ENCODE results near the gene OR10V1. TPM values are rescaled to one million over a fixed set of nuclear protein-coding genes. Genes with fewer than 3 reads are reported as not detected.

The OR10V1 gene
- total and polyA plus RNA-seq, 9 of the 15 experiments (the other 6 are each of a cell fraction or from before 2014, with no cell fraction given) = not detected

DNA sequence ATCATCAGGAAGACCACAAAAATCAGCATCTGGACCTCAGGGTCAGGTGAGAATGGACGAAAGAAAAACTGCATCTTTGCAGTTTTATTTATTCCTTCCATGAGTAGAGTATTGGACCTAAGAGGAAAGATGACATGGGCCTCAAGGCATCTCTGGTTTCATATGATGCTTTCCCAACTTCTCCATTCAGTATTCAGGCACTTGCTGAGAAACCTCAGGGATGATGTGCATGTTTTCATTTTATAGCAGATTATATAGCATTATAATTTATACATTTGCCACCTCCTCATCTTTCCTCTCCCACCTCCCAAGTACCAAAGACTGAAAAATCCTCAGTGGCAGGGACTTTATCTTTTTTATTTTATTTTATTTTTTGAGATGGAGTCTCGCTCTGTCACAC, at the start of gene OR10V1 (continued):
- no peak for TF ChIP-seq SMAD2 (IDR thresholded peaks at IDR 0.05; ENCODE audit: low read depth, low read length)
- no peak for TF ChIP-seq EGR1 (conservative IDR thresholded peaks at IDR 0.05)
- TF ChIP-seq, protein P1, sequence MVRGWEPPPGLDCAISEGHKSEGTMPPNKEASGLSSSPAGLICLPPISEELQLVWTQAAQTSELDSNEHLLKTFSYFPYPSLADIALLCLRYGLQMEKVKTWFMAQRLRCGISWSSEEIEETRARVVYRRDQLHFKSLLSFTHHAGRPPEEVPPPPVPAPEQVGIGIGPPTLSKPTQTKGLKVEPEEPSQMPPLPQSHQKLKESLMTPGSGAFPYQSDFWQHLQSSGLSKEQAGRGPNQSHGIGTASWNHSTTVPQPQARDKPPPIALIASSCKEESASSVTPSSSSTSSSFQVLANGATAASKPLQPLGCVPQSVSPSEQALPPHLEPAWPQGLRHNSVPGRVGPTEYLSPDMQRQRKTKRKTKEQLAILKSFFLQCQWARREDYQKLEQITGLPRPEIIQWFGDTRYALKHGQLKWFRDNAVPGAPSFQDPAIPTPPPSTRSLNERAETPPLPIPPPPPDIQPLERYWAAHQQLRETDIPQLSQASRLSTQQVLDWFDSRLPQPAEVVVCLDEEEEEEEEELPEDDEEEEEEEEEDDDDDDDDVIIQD (CRISPR knock-in tag; IDR thresholded peaks at IDR 0.05) = no peak
- TF ChIP-seq U2AF2 (optimal IDR thresholded peaks at IDR 0.05; ENCODE audit: low read depth, low read length) = no peak
- TF ChIP-seq NFATC3 (IDR thresholded peaks at IDR 0.05) = no peak

DNA sequence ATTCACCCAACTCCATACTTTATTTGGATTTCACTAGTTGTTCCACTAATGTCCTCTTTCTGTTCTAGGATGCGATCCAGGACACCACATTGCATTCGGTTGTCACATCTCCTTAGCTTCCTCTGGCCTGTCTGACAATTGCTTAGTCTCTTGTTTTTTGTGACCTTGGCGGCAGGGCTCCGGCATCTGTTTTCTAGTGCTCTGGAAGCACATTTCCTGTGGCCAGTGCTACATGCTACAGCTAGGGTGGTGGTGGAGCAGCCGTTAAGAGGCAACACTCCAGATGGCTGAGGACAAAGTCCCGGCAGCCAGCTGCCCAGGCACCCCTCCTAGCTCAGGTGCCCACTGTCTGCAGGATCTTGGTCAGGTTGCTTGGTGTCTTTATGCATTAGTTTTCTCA, 48.3 kb upstream of the OR10V1 start:
- ChIA-PET POLR2A (interaction anchor here (0.6 kb wide), 1 partner anchor 313 kb away, joined by 3 read pairs; no protein-coding TSS in a partner anchor), CTCF (ENCODE audit: low intra/inter-chr PET ratio) (no interaction called here)
- Histone ChIP-seq H2AFZ (ENCODE audit: low read depth, low read length) (no peak overlapping the region), H3K9me3 (replicated peaks; ENCODE audit: control insufficient read depth, insufficient read depth, low read depth, low read length) (no peaks in the 10 kb centered on the region), H3K27ac (ENCODE audit: extremely low read depth, low read depth, low read length) (no peak overlapping the region), H3K4me2 (ENCODE audit: insufficient read depth, low read length) (no peak overlapping the region), H3K27me3 (ENCODE audit: control insufficient read depth in 2 of 2, insufficient read depth in 2 of 2, low read length in 2 of 2) (no peaks in the 10 kb centered on the region), H3K4me1 (replicated peaks in 1 of 2; ENCODE audit: control insufficient read depth in 2 of 2, insufficient read depth in 2 of 2, low read length in 2 of 2) (peaks cover 12 to 21% of the 10 kb centered on the region in 2 experiments; a peak in 4 of 5 replicates), H3K79me2 (ENCODE audit: control insufficient read depth, insufficient read depth, low read length) (peaks cover 72% of the 10 kb centered on the region), H3K9ac (ENCODE audit: insufficient read depth in 1 of 2, low read depth in 2 of 2, low read length in 2 of 2) (no peak overlapping the region), H3K9me1 (ENCODE audit: control insufficient read depth, insufficient read depth, low read length) (peaks cover 3% of the 10 kb centered on the region), H3K4me3 (no peak overlapping the region), H4K20me1 (replicated peaks; ENCODE audit: control insufficient read depth, insufficient read depth, low read length) (peaks cover 15% of the 10 kb centered on the region), H3K36me3 (ENCODE audit: control insufficient read depth, insufficient read depth, low read length) (peaks cover 50% of the 10 kb centered on the region; the same call in 2 of the 3 replicates)
- in situ Hi-C loops (cut with MboI) = no loop called here
- no peak for TF ChIP-seq RBBP5 (IDR thresholded peaks at IDR 0.05; ENCODE audit: borderline replicate concordance, insufficient read depth, low read length, poor library complexity, severe bottlenecking)
- TF ChIP-seq CREM (IDR thresholded peaks at IDR 0.05; ENCODE audit: low read depth) = no peak
- no peak for TF ChIP-seq CBX1 (IDR thresholded peaks at IDR 0.05; ENCODE audit: low read depth)
- TF ChIP-seq ZFX (CRISPR knock-in tag; IDR thresholded peaks at IDR 0.05) = no peak
- TF ChIP-seq, protein P2, sequence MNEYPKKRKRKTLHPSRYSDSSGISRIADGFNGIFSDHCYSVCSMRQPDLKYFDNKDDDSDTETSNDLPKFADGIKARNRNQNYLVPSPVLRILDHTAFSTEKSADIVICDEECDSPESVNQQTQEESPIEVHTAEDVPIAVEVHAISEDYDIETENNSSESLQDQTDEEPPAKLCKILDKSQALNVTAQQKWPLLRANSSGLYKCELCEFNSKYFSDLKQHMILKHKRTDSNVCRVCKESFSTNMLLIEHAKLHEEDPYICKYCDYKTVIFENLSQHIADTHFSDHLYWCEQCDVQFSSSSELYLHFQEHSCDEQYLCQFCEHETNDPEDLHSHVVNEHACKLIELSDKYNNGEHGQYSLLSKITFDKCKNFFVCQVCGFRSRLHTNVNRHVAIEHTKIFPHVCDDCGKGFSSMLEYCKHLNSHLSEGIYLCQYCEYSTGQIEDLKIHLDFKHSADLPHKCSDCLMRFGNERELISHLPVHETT (CRISPR knock-in tag; conservative IDR thresholded peaks at IDR 0.05 in 1 of 2, IDR thresholded peaks at IDR 0.05 in 1 of 2) = no peak
- TF ChIP-seq, protein P3, sequence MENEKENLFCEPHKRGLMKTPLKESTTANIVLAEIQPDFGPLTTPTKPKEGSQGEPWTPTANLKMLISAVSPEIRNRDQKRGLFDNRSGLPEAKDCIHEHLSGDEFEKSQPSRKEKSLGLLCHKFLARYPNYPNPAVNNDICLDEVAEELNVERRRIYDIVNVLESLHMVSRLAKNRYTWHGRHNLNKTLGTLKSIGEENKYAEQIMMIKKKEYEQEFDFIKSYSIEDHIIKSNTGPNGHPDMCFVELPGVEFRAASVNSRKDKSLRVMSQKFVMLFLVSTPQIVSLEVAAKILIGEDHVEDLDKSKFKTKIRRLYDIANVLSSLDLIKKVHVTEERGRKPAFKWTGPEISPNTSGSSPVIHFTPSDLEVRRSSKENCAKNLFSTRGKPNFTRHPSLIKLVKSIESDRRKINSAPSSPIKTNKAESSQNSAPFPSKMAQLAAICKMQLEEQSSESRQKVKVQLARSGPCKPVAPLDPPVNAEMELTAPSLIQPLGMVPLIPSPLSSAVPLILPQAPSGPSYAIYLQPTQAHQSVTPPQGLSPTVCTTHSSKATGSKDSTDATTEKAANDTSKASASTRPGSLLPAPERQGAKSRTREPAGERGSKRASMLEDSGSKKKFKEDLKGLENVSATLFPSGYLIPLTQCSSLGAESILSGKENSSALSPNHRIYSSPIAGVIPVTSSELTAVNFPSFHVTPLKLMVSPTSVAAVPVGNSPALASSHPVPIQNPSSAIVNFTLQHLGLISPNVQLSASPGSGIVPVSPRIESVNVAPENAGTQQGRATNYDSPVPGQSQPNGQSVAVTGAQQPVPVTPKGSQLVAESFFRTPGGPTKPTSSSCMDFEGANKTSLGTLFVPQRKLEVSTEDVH (IDR thresholded peaks at IDR 0.05; ENCODE audit: low read depth, partially characterized antibody) = no peak
- no peak for TF ChIP-seq SREBF1 (IDR thresholded peaks at IDR 0.05; ENCODE audit: borderline replicate concordance, low read depth, low read length)
- intact Hi-C loops (cut with micrococcal nuclease) = no loop called here
- FAIRE-seq (no peak), ATAC-seq (no peak), DNase-seq (ENCODE audit: extremely low read depth in 1 of 4, low spot score in 3 of 4) (no peak)
- 90% methylated on average over 4 of the region's 6 CpGs for WGBS (ENCODE audit: insufficient coverage, low coverage, missing lambda C conversion rate)
- BruUV-seq (replicated peaks) = no TSS peak
